GM12878 (cell line): ENCODE results near the gene TEPSIN. TPM values are rescaled to one million over a fixed set of nuclear protein-coding genes. Genes with fewer than 3 reads are reported as not detected.

ENCODE experiments used
- ATAC-seq: fragments of 200-7000 bp; cut with Tn5 transposase; 3 replicates; pipeline ENCODE4 v1.9.1; 2020; ENCODE audit warnings: mild to moderate bottlenecking, moderate library complexity
- BruUV-seq: library from RNA; stranded (reverse); fragments of 400-500 nt; replicated peaks from 2 replicates; lab custom pipeline; 2021; lab: Mats Ljungman, UMichigan
- CTCF ChIA-PET: fragments of 300-600 bp; sonication (Branson Sonifier 250); formaldehyde crosslinking; extraction: SDS; loops from one replicate; lab custom pipeline; 2021; ENCODE audit warnings: inconsistent platforms; lab: Yijun Ruan, JAX
- POLR2A ChIA-PET: fragments of 350-600 bp; formaldehyde crosslinking; extraction: SDS; loops from one replicate; lab custom pipeline; 2021; ENCODE audit warnings: inconsistent platforms; lab: Charles Lee
- RAD21 ChIA-PET: fragments of 300-600 bp; sonication (Branson Sonifier 250); formaldehyde crosslinking; loops from one replicate; lab custom pipeline; 2023; ENCODE audit warnings: antibody characterized with exemption; ENCODE audit not compliant: unreplicated experiment; lab: Charles Lee
- SMC1A ChIA-PET: fragments of 300-600 bp; sonication (Branson Sonifier 250); formaldehyde crosslinking; loops from one replicate; lab custom pipeline; 2023; ENCODE audit not compliant: unreplicated experiment, uncharacterized antibody; lab: Charles Lee
- DNase-seq: peaks from one replicate; pipeline ENCODE4 v3.0.0-alpha.2; 2011; ENCODE audit warnings: low read depth, low spot score
- FAIRE-seq: peaks from 3 replicates; lab custom pipeline; 2011; peaks lifted over from hg19 to GRCh38; lab: Jason Lieb, UNC
- H2AFZ ChIP-seq: 2 replicates; pipeline ENCODE4 v1.6.0; 2011; ENCODE audit warnings: low read depth, low read length, control low read depth; ENCODE audit not compliant: control insufficient read depth
- H3K27ac ChIP-seq: 2 replicates; pipeline ENCODE4 v1.5.1; 2011; ENCODE audit warnings: control low read depth; ENCODE audit not compliant: control insufficient read depth, insufficient read depth
- H3K27me3 ChIP-seq, 2 experiments: replicated peaks in 1 of 2; 2 replicates each; pipeline versions ENCODE4 v1.6.0 to v1.6.1; 2011; ENCODE audit warnings: low read length in 1 of 2; ENCODE audit not compliant: control insufficient read depth in 2 of 2, insufficient read depth in 2 of 2
- H3K36me3 ChIP-seq, 2 experiments: 2 replicates each; pipeline ENCODE4 v1.5.1; 2011; ENCODE audit warnings: low read length in 1 of 2; ENCODE audit not compliant: control insufficient read depth in 2 of 2, insufficient read depth in 2 of 2
- H3K4me1 ChIP-seq: 2 replicates; pipeline ENCODE4 v1.6.1; 2011; ENCODE audit warnings: mild to moderate bottlenecking, low read length, moderate library complexity, mixed read lengths; ENCODE audit not compliant: control insufficient read depth, insufficient read depth
- H3K4me2 ChIP-seq: 2 replicates; pipeline ENCODE4 v1.6.0; 2011; ENCODE audit warnings: control low read depth; ENCODE audit not compliant: control insufficient read depth, insufficient read depth
- H3K4me3 ChIP-seq: fragments of 200-600 bp; sonication (generic); 2 replicates; pipeline ENCODE4 v1.5.1; 2016
- H3K79me2 ChIP-seq: 2 replicates; pipeline ENCODE4 v1.6.0; 2011; ENCODE audit warnings: low read length; ENCODE audit not compliant: control insufficient read depth, insufficient read depth
- H3K9ac ChIP-seq: 2 replicates; pipeline ENCODE4 v1.8.0; 2011; ENCODE audit warnings: low read length, control low read depth, mixed read lengths; ENCODE audit not compliant: control insufficient read depth, insufficient read depth
- H3K9me3 ChIP-seq: replicated peaks from 3 replicates; pipeline ENCODE4 v1.5.1; 2011; ENCODE audit warnings: mild to moderate bottlenecking, low read length; ENCODE audit not compliant: control insufficient read depth, insufficient read depth
- H4K20me1 ChIP-seq: 2 replicates; pipeline ENCODE4 v1.6.0; 2011; ENCODE audit not compliant: control insufficient read depth, insufficient read depth
- ATF2 ChIP-seq: IDR thresholded peaks from 2 replicates; pipeline ENCODE4 v1.6.1; 2012; ENCODE audit warnings: low read length, inconsistent platforms
- BMI1 ChIP-seq: fragments of 450-650 bp; IDR thresholded peaks from 2 replicates; pipeline ENCODE4 v1.6.1; 2016; ENCODE audit warnings: mild to moderate bottlenecking, moderate library complexity, borderline replicate concordance
- CHD2 ChIP-seq: IDR thresholded peaks from 2 replicates; pipeline ENCODE4 v1.6.1; 2011; ENCODE audit warnings: low read depth, low read length, improper control_type of control experiment, borderline replicate concordance
- E4F1 ChIP-seq: fragments of 450-650 bp; IDR thresholded peaks from 2 replicates; pipeline ENCODE4 v1.6.1; 2018; ENCODE audit warnings: borderline replicate concordance, mild to moderate bottlenecking; ENCODE audit not compliant: partially characterized antibody
- EP300 ChIP-seq, 2 experiments: fragments of 150-350 bp in 1 of 2; IDR thresholded peaks; 2 replicates each; pipeline ENCODE4 v1.6.1; 2011 to 2012; ENCODE audit warnings: low read depth in 2 of 2, low read length in 2 of 2, borderline replicate concordance in 1 of 2, improper control_type of control experiment in 1 of 2, inconsistent platforms in 1 of 2; ENCODE audit not compliant: control insufficient read depth in 1 of 2
- HDAC2 ChIP-seq: fragments of 200-600 bp; sonication (generic); IDR thresholded peaks from 2 replicates; pipeline ENCODE4 v1.6.1; 2017
- MTA3 ChIP-seq: IDR thresholded peaks from 2 replicates; pipeline ENCODE4 v1.6.1; 2012; ENCODE audit warnings: low read length, inconsistent platforms, borderline replicate concordance
- MYB ChIP-seq: fragments of 150-350 bp; IDR thresholded peaks from 2 replicates; pipeline ENCODE4 v1.6.1; 2014; ENCODE audit warnings: mild to moderate bottlenecking, low read depth, low read length, borderline replicate concordance
- NFXL1 ChIP-seq: fragments of 450-650 bp; IDR thresholded peaks from 2 replicates; pipeline ENCODE4 v1.6.1; 2017; ENCODE audit warnings: antibody characterized with exemption, mild to moderate bottlenecking, borderline replicate concordance
- NR2C2 ChIP-seq: IDR thresholded peaks from 2 replicates; pipeline ENCODE4 v1.6.1; 2011; ENCODE audit warnings: borderline replicate concordance, low read depth; ENCODE audit not compliant: control insufficient read depth, insufficient read length
- POLR2A ChIP-seq: IDR thresholded peaks from 2 replicates; pipeline ENCODE4 v1.6.1; 2011; ENCODE audit warnings: low read depth, mild to moderate bottlenecking, low read length
- RELA ChIP-seq: fragments of 450-650 bp; IDR thresholded peaks from 2 replicates; pipeline ENCODE4 v1.8.0; 2014; ENCODE audit warnings: borderline replicate concordance; ENCODE audit not compliant: partially characterized antibody
- SIX5 ChIP-seq: IDR thresholded peaks from 2 replicates; pipeline ENCODE4 v1.6.1; 2011; ENCODE audit warnings: mild to moderate bottlenecking, low read depth, low read length, moderate library complexity; ENCODE audit not compliant: severe bottlenecking
- SP1 ChIP-seq: IDR thresholded peaks from one replicate; pipeline ENCODE4 v1.6.1; 2011; ENCODE audit warnings: low read depth, low read length
- ZBED1 ChIP-seq: IDR thresholded peaks from 2 replicates; pipeline ENCODE4 v1.6.1; 2016; ENCODE audit warnings: borderline replicate concordance
- ZNF687 ChIP-seq: fragments of 450-650 bp; IDR thresholded peaks from 2 replicates; pipeline ENCODE4 v1.6.1; 2017; ENCODE audit warnings: mild to moderate bottlenecking, moderate library complexity
- WGBS: methylation state at CpG from one replicate; pipeline ENCODE4 v1.1.6; 2016; ENCODE audit warnings: low lambda C conversion rate; ENCODE audit not compliant: insufficient replicate concordance, insufficient coverage; ENCODE audit errors: missing lambda C conversion rate; 5-methylcytosine and 5-hydroxymethylcytosine counted together
- in situ Hi-C: fragments of 300-500 bp; cut with MboI; formaldehyde crosslinking; loops from 9 replicates; pipeline ENCODE4 v1.14.3; 2018; ENCODE audit warnings: mixed read lengths
- intact Hi-C: fragments of 100-400 bp; cut with micrococcal nuclease; formaldehyde crosslinking; loops from one replicate; pipeline ENCODE4 v1.14.2; 2022; ENCODE audit not compliant: unreplicated experiment
- polyA plus RNA-seq, 11 experiments: library from polyadenylated mRNA; depleted of rRNA in 4 of 11; unstranded in 6 of 11; stranded (reverse) in 5 of 11; fragments of >200 nt; fragmentation: Nextera tagmentation in 4 of 11; fragmentation: Illumina TruSeq in 1 of 11; extraction: Ambion mirVana in 4 of 11; extraction: Trizol in 1 of 11; gene quantifications; 1 replicate in 1 of 11; 2 replicates in 10 of 11; pipeline versions ENCODE4 v1.2.1 to v1.2.3, GENCODE V29; 2011 to 2016; ENCODE audit warnings: inconsistent platforms in 2 of 11, missing spikeins in 2 of 11, low read depth in 1 of 11
- total RNA-seq, 4 experiments: library from RNA; depleted of rRNA in 3 of 4; stranded (reverse); fragments of >200 nt in 3 of 4; fragmentation: Illumina TruSeq in 1 of 4; extraction: Trizol in 1 of 4; gene quantifications; 2 replicates each; pipeline versions ENCODE4 v1.2.1 to v1.2.3, GENCODE V29; 2013 to 2021

The TEPSIN gene
- total and polyA plus RNA-seq, 10 of the 15 experiments (the other 5 are each of a cell fraction or from before 2014, with no cell fraction given): 0.87 to 36.7 (median 5.3) TPM

- FAIRE-seq (no peak), ATAC-seq (no peak), DNase-seq (no peak)
- no TSS peak for BruUV-seq
- RAD21 ChIA-PET: no interaction called here
- TF ChIP-seq NFXL1 (no peak), EP300 (IDR thresholded peaks at IDR 0.05; ENCODE audit: borderline replicate concordance in 1 of 2, control insufficient read depth in 1 of 2, low read depth in 2 of 2, low read length in 2 of 2) (no peak), ZBED1 (no peak), ATF2 (no peak), RELA (no peak), NR2C2 (no peak), E4F1 (no peak), SIX5 (no peak), SP1 (no peak), MYB (no peak), ZNF687 (no peak), MTA3 (no peak), HDAC2 (no peak), BMI1 (no peak), CHD2 (no peak), POLR2A (no peak)
- intact Hi-C loops (loop anchor here (5.0 to 10.0 kb wide), 2 partner anchors 263 to 350 kb away; partner anchors contain the start of gene ACTG1), in situ Hi-C loops (no loop called here)
- Histone ChIP-seq H3K4me3 (no peak overlapping the region), H3K9ac (no peak overlapping the region), H3K36me3 (peaks cover 2% of the 10 kb centered on the region in 2 experiments; a peak in 3 of 4 replicates), H3K9me3 (no peaks in the 10 kb centered on the region), H3K79me2 (no peaks in the 10 kb centered on the region), H3K27me3 (no peaks in the 10 kb centered on the region), H3K4me2 (no peak overlapping the region), H4K20me1 (no peaks in the 10 kb centered on the region), H3K27ac (no peak overlapping the region), H2AFZ (no peak overlapping the region), H3K4me1 (no peaks in the 10 kb centered on the region)
- CTCF ChIA-PET: interaction anchor here (1.6 kb wide), 2 partner anchors 25 to 233 kb away, joined by 3 to 6 read pairs; no protein-coding TSS in a partner anchor
- WGBS: 54% methylated on average over 29 of the region's 29 CpGs
- SMC1A ChIA-PET: no interaction called here
- POLR2A ChIA-PET: no interaction called here
Observed at GRCh38 chr17:81251709-81252301, 12.9 kb upstream of the TEPSIN start.
